Erythroblast (primary cell): ENCODE measurements around the gene ARHGAP20.

Source experiments
- DNase-seq, 2 experiments: peaks; one replicate each; lab custom pipeline; 2025; lab: John Stamatoyannopoulos, UW
- GATA1 ChIP-seq: IDR thresholded peaks from 2 replicates; pipeline ENCODE4 v1.6.1; 2011; ENCODE audit warnings: low read depth, mild to moderate bottlenecking, control low read depth, low read length, moderate library complexity
- POLR2A ChIP-seq: IDR thresholded peaks from 2 replicates; pipeline ENCODE4 v1.6.1; 2011; ENCODE audit warnings: mild to moderate bottlenecking, low read length

The ARHGAP20 gene

DNA sequence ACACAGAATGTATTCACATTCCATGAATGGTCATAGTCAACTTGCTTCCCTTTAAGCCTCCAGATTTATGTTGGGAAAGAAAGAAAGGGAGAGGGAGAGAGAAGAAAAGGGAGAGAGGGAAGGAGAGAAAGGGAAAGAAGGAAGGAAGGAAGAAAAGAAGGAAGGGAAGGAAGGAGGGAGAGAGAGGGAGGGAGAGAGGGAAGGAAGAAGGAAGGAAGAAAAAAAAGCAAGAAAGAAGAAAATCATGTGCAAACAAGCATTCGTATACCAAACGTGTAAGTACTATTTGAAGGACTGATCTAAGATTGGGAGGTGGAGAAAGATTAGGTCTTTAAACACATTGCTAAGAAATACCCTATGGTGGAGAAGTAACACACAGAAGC, 23.9 kb upstream of the ARHGAP20 start:
- no peak for TF ChIP-seq POLR2A
- no peak for TF ChIP-seq GATA1

DNA sequence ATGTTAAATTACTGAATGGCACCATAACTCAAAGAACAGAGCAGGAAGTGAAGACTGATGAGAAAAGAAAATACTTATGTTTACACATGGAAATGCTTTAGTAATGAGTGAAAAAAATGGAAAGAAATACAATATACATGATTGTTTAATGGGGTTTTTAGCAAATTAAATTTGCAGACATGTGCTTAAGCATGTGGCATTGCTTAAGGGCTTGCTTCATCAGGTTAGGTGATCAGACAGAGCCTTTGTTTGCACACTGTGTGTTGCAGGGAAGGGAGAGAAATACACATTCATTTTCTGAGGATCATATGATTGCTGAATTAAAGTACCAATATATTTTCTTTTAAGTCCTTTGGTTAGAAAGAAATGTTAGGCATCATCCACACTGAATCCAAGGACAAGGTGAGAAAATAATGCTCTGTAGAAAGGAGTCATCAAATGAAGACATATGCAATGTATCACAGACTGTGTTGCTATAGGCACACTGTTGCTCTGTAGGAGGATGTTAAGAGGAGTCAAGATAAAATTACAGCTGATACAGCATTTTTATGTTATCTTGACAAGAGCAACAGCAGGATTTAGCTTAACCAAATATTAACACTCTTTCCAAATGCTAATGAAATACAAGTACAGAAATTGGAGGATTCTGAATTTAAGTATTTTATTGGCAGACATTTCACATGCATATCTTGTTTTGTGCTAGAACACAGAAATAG, 23.4 kb upstream of the ARHGAP20 start:
- TF ChIP-seq POLR2A: no peak
- no peak for DNase-seq

More for the DNA sequence above, 23.9 kb upstream of the ARHGAP20 start:
- no peak for DNase-seq

GRCh38 chr11:110734790-110735189, 22.6 kb upstream of the ARHGAP20 start:
- no peak for DNase-seq
- TF ChIP-seq POLR2A (no peak), GATA1 (no peak)

- TF ChIP-seq POLR2A: no peak
- TF ChIP-seq GATA1: no peak
- no peak for DNase-seq
Measured at GRCh38 chr11:110730773-110731172, 18.5 kb upstream of the ARHGAP20 start.

- DNase-seq: no peak
- no peak for TF ChIP-seq GATA1
Measured at GRCh38 chr11:110728883-110729282, 16.6 kb upstream of the ARHGAP20 start.

DNA sequence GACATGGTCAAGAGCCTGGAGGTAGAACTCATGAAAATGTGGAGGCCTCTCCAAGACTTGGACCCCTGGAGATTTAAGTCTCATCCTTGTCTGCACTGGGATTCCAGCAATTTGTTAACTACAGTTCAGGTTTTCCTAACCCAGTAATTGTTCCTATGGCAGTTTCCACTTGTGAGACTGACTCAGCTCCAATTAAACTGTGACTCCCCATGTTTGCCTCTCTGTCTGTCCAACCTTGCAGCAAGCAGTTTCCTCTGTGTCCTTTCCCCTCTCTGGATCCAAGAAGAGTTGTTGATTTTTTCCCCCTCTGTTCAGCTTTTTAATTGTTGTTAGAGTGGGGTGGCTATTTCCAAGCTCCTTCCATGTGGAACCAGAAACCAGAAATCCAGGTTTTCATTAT, 16.2 kb upstream of the ARHGAP20 start:
- TF ChIP-seq POLR2A: no peak
- TF ChIP-seq GATA1: no peak
- DNase-seq: no peak

DNA sequence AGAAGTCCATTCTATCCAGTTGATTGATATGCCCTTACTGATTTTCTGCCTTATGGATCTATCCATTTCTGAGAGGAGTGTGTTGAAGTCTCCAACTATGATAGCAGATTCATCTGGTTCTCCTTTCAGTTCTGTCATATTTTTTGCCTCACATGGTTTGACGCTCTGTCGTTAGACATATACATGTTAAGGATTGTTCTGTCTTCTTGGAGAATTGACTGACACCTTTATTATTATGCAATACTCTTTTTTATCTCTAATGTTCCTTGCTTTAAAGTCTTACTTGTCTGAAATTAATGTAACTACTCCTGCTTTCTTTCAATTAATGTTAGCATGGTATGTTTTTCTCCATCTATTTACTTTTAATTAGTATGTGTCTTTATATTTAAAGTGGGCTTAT, 12.1 kb upstream of the ARHGAP20 start:
- TF ChIP-seq GATA1 (no peak), POLR2A (no peak)
- no peak for DNase-seq

DNA sequence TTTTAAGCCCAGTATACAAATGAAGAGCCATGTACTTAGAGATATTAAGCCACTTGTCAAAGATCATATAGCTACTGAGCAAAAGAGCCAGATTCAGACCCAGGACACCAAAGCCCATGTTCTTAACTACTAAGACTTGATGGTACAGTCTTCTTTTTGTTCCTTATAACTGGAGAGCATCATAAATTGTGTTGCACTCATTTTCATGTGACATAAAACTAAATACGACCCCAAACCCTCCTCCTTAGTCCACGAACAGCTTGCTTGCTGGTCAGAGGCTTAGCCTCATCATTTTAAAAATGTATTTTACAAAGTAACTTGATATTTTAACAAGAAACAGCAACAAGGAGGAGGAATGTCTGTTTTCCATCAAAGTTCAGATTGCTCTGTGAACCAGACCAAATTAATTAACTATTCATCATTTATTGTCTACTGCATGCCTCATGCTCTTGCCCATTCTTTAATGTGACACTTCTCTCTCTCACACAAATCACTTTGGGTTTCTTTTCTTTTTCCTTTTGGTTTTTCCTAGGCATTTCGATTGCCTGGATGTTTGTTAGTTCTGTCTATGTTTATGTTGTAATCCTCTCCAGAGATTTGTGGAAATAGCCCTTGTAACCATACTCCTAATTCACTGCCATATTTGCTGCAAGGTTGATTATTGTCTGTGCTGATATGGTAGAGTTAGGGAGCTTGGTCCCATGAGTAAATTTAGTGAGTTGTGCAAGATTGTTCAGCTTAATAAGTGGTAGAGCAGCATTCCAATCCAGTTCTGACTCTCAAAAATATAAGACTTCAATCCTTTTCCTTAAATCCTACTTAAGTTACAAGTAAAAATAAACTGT, 8.4 kb upstream of the ARHGAP20 start:
- no peak for DNase-seq
- TF ChIP-seq POLR2A (no peak), GATA1 (no peak)

GRCh38 chr11:110716361-110716760, 4.1 kb upstream of the ARHGAP20 start:
- DNase-seq: no peak
- no peak for TF ChIP-seq POLR2A
- TF ChIP-seq GATA1: no peak

DNA sequence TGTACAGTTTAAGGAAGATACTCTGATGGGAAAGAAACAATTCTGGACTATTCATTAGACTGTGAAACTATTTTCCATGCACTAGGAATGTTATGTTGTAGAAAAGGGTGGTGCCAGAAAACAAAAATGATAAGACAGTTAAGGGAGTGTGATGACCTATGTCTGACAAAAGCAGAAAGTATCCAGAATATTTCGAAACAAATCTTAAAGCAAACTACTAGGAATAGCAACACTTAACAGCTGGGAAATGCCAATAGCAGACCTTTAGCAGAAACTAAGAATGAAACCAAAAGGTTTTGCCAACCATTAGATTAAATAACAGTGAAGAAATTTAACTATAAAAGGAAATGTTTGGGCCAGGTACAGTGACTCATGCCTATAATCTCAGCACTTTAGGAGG, 3.3 kb upstream of the ARHGAP20 start:
- TF ChIP-seq POLR2A: no peak
- TF ChIP-seq GATA1: no peak
- no peak for DNase-seq

- DNase-seq: no peak
- TF ChIP-seq GATA1: no peak
- no peak for TF ChIP-seq POLR2A
Measured at GRCh38 chr11:110713449-110713776, 1.2 kb upstream of the ARHGAP20 start.

GRCh38 chr11:110712659-110713448, 617 bp upstream of the ARHGAP20 start:
- no peak for TF ChIP-seq POLR2A
- no peak for TF ChIP-seq GATA1
- no peak for DNase-seq

DNA sequence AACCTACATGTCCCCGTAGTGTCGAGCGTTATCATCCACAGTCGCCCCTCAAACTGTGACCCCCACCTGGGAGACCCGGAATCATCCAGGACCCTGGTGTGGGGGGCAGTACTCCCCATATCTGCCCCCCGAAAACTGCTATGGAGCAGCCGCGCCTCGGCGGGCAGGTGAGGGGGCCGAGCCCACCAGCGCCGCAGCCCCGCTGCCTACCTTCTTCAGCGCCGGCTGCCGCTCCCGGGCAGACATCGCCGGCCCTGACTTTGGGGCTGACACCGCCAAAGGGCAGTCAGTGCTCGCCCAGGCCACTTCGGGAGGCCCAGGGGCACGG, 825 bp downstream of the ARHGAP20 start:
- DNase-seq: no peak
- TF ChIP-seq GATA1: no peak
- TF ChIP-seq POLR2A: no peak

- DNase-seq: no peak
- TF ChIP-seq POLR2A: no peak
- TF ChIP-seq GATA1: no peak
Measured at GRCh38 chr11:110710628-110711381, 1.4 kb downstream of the ARHGAP20 start.
